ENCODE data around the gene KLRG1.

GRCh38 chr12:9033265-9033887 is 44.0 kb downstream of the KLRG1 start:
- TF ChIP-seq CTCF (IDR thresholded peaks at IDR 0.05 in 8 of 11, conservative IDR thresholded peaks at IDR 0.05 in 3 of 11): no peak
- no peak for TF ChIP-seq POLR2A (IDR thresholded peaks at IDR 0.05)
